HEK293 (cell line): ENCODE results near the gene EIF4B.

Experiments used
- CTCF ChIA-PET: fragments of 350-600 bp; formaldehyde crosslinking; extraction: SDS; loops from one replicate; lab custom pipeline; 2021; ENCODE audit warnings: antibody characterized with exemption; lab: Yijun Ruan, JAX
- POLR2A ChIA-PET: fragments of 300-600 bp; formaldehyde crosslinking; extraction: SDS; loops from one replicate; lab custom pipeline; 2020; ENCODE audit warnings: antibody characterized with exemption, inconsistent platforms; lab: Yijun Ruan, JAX
- H3K27ac ChIP-seq: fragments of 200-500 bp; sonication (Bioruptor generic); 2 replicates; pipeline ENCODE4 v1.5.1; 2014; ENCODE audit warnings: low read depth, low read length, control low read depth, inconsistent platforms; ENCODE audit errors: extremely low read depth
- H3K36me3 ChIP-seq, 2 experiments: fragments of 200-500 bp in 1 of 2; sonication (Bioruptor generic) in 1 of 2; 1 replicate in 1 of 2; 2 replicates in 1 of 2; pipeline ENCODE4 v1.5.1; 2014 to 2017; ENCODE audit warnings: inconsistent platforms in 2 of 2, low read length in 2 of 2; ENCODE audit not compliant: control insufficient read depth in 2 of 2, insufficient read depth in 1 of 2
- H3K4me1 ChIP-seq: fragments of 200-500 bp; sonication (Bioruptor generic); 2 replicates; pipeline ENCODE4 v1.5.1; 2014; ENCODE audit warnings: mild to moderate bottlenecking, low read length, inconsistent platforms; ENCODE audit not compliant: control insufficient read depth, insufficient read depth
- H3K4me3 ChIP-seq: 2 replicates; pipeline ENCODE4 v1.5.1; 2011; ENCODE audit warnings: low read depth, mild to moderate bottlenecking, control low read depth, low read length, moderate library complexity
- H3K9me3 ChIP-seq: fragments of 200-500 bp; sonication (Bioruptor generic); 2 replicates; pipeline ENCODE4 v1.5.1; 2014; ENCODE audit warnings: low read depth, low read length, inconsistent platforms; ENCODE audit not compliant: control insufficient read depth, insufficient read depth
- GLIS1 ChIP-seq: fragments of 450-650 bp; formaldehyde crosslinking; IDR thresholded peaks from 2 replicates; pipeline ENCODE4 v1.5.1; 2016; ENCODE audit warnings: missing biosample characterization, missing genetic modification characterization
- PRDM10 ChIP-seq: fragments of 450-650 bp; formaldehyde crosslinking; IDR thresholded peaks from 2 replicates; pipeline ENCODE4 v1.5.1; 2016; ENCODE audit warnings: missing biosample characterization, missing genetic modification characterization
- REPIN1 ChIP-seq: fragments of 450-650 bp; formaldehyde crosslinking; IDR thresholded peaks from 2 replicates; pipeline ENCODE4 v1.5.1; 2017; ENCODE audit warnings: missing biosample characterization, missing genetic modification characterization, low read depth
- ZBTB26 ChIP-seq: fragments of 450-650 bp; formaldehyde crosslinking; optimal IDR thresholded peaks from 2 replicates; pipeline ENCODE3; 2016; ENCODE audit warnings: missing biosample characterization, mild to moderate bottlenecking, missing genetic modification characterization
- ZBTB48 ChIP-seq: fragments of 450-650 bp; formaldehyde crosslinking; IDR thresholded peaks from 2 replicates; pipeline ENCODE4 v1.5.1; 2016; ENCODE audit warnings: missing biosample characterization, missing genetic modification characterization
- ZFHX2 ChIP-seq: fragments of 450-650 bp; formaldehyde crosslinking; conservative IDR thresholded peaks from 2 replicates; pipeline ENCODE4 v1.5.1; 2016; ENCODE audit warnings: missing biosample characterization, missing genetic modification characterization
- ZNF155 ChIP-seq: fragments of 450-650 bp; formaldehyde crosslinking; IDR thresholded peaks from 2 replicates; pipeline ENCODE4 v1.5.1; 2016; ENCODE audit warnings: missing biosample characterization, missing genetic modification characterization
- ZNF239 ChIP-seq: fragments of 450-650 bp; formaldehyde crosslinking; IDR thresholded peaks from 2 replicates; pipeline ENCODE4 v1.5.1; 2016; ENCODE audit warnings: missing biosample characterization, missing genetic modification characterization
- ZNF354C ChIP-seq: fragments of 450-650 bp; formaldehyde crosslinking; IDR thresholded peaks from 2 replicates; pipeline ENCODE4 v1.5.1; 2016; ENCODE audit warnings: missing biosample characterization, missing genetic modification characterization, low read depth, borderline replicate concordance
- ZNF488 ChIP-seq: fragments of 450-650 bp; formaldehyde crosslinking; IDR thresholded peaks from 2 replicates; pipeline ENCODE4 v1.5.1; 2016; ENCODE audit warnings: missing biosample characterization, missing genetic modification characterization
- ZNF600 ChIP-seq: fragments of 450-650 bp; formaldehyde crosslinking; IDR thresholded peaks from 2 replicates; pipeline ENCODE4 v1.5.1; 2016; ENCODE audit warnings: missing biosample characterization, missing genetic modification characterization
- ZNF629 ChIP-seq: fragments of 450-650 bp; formaldehyde crosslinking; IDR thresholded peaks from 2 replicates; pipeline ENCODE4 v1.5.1; 2017; ENCODE audit warnings: missing biosample characterization, missing genetic modification characterization
- ZNF654 ChIP-seq: fragments of 450-650 bp; formaldehyde crosslinking; IDR thresholded peaks from 2 replicates; pipeline ENCODE4 v1.5.1; 2016; ENCODE audit warnings: low read depth, missing biosample characterization, missing genetic modification characterization
- ZNF792 ChIP-seq: fragments of 450-650 bp; formaldehyde crosslinking; IDR thresholded peaks from 2 replicates; pipeline ENCODE4 v1.5.1; 2016; ENCODE audit warnings: missing biosample characterization, missing genetic modification characterization

The EIF4B gene

DNA sequence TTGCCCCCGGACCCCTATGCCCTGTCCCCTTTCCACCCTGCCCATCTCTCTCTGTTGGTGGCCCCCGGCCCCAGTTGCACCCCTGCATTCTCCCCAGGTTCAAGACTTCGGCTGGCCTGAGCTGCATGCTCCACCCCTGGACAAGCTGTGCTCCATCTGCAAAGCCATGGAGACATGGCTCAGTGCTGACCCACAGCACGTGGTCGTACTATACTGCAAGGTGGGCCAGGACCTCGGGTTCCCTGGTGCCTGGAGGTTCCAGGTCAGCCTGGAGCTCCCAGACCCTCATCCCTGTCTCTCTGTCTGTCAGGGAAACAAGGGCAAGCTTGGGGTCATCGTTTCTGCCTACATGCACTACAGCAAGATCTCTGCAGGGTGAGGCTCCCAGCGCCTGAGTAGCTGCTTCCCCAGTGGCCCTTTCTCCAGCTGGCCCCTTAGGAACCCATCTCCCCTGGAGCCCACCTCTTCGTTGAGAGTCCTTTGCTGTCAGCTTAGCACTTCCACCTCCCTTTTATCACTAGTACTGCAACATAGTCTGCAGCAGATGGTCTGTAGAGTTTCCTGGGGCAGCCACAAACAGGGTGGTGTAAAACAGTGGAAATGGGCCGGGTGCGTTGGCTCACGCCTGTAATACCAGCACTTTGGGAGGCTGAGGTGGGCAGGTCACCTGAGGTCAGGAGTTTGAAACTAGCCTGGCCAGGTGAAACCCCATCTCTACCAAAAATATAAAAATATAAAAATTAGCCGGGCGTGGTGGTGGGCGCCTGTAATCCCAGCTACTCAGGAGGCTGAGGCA, 49.4 kb downstream of the EIF4B start (continued):
- TF ChIP-seq ZNF354C (no peak), ZNF629 (no peak), ZNF792 (tag by site-specific recombination) (no peak), REPIN1 (tag by site-specific recombination) (no peak)
- TF ChIP-seq, all 188 proteins: peak for 0

- no peaks in the 10 kb centered on the region for H3K9me3 ChIP-seq
- peaks cover 0 to 21% of the 10 kb centered on the region in 2 experiments; a peak in 1 of 3 replicates for H3K36me3 ChIP-seq
- peaks cover 13% of the 10 kb centered on the region for H3K4me1 ChIP-seq
- H3K4me3 ChIP-seq: no peak overlapping the region
- POLR2A ChIA-PET: no interaction called here
- H3K27ac ChIP-seq: no peak overlapping the region
- CTCF ChIA-PET: interaction anchor here (0.6 to 4.7 kb wide), 5 partner anchors 8 to 213 kb away, joined by 3 to 59 read pairs (median 16); partner anchors contain the start of gene IGFBP6
- TF ChIP-seq ZFHX2 (tag by site-specific recombination) (0 out of 2 replicates have a peak, but pooled peaks have one; percentile 21), ZNF654 (no peak), ZNF600 (tag by site-specific recombination) (peak; percentile 18; the same call in 1 of the 2 replicates)
These were observed 50.0 kb downstream of the EIF4B start for GRCh38 chr12:53056296-53056695.

- Histone ChIP-seq H3K4me1 (peaks cover 16% of the 10 kb centered on the region), H3K36me3 (peaks cover 0 to 17% of the 10 kb centered on the region in 2 experiments; a peak in 1 of 3 replicates), H3K4me3 (no peak overlapping the region), H3K9me3 (no peaks in the 10 kb centered on the region), H3K27ac (no peak overlapping the region)
- POLR2A ChIA-PET: interaction anchor here (0.9 to 1.1 kb wide), 2 partner anchors 9 to 22 kb away, joined by 4 to 5 read pairs; partner anchors contain the start of gene SPRYD3
- CTCF ChIA-PET: interaction anchor here (0.6 to 4.7 kb wide), 5 partner anchors 9 to 212 kb away, joined by 3 to 59 read pairs (median 4); no protein-coding TSS in a partner anchor
- TF ChIP-seq PRDM10 (tag by site-specific recombination) (no peak), ZBTB26 (tag by site-specific recombination) (no peak), ZNF239 (tag by site-specific recombination) (no peak), ZNF155 (tag by site-specific recombination) (no peak), ZBTB48 (tag by site-specific recombination) (peak; percentile 58; the same call in 1 of the 2 replicates)
These were observed 50.6 kb downstream of the EIF4B start for GRCh38 chr12:53056901-53057300.

GRCh38 chr12:53057816-53058500, 51.7 kb downstream of the EIF4B start:
- ChIA-PET CTCF (interaction anchor here (0.6 to 2.0 kb wide), 2 partner anchors 8 to 10 kb away, joined by 3 to 16 read pairs; no protein-coding TSS in a partner anchor), POLR2A (interaction anchor here (0.9 to 1.2 kb wide), 3 partner anchors 10 to 21 kb away, joined by 4 to 5 read pairs (median 4); partner anchors contain the start of gene SPRYD3)
- no peak overlapping the region for H3K27ac ChIP-seq
- TF ChIP-seq ZNF488 (tag by site-specific recombination) (no peak), GLIS1 (tag by site-specific recombination) (peak; percentile 67)
- H3K36me3 ChIP-seq: peaks cover 0 to 24% of the 10 kb centered on the region in 2 experiments; a peak in 1 of 3 replicates
- H3K4me1 ChIP-seq: peaks cover 11% of the 10 kb centered on the region
- no peaks in the 10 kb centered on the region for H3K9me3 ChIP-seq
- H3K4me3 ChIP-seq: no peak overlapping the region
